ENCODE data around the gene PHACTR1. TPM values are rescaled to one million over a fixed set of nuclear protein-coding genes. Genes with fewer than 3 reads are reported as not detected.

Gene PHACTR1
- total RNA-seq, 1 experiment from 2014 or later: 0.05 TPM

DNA sequence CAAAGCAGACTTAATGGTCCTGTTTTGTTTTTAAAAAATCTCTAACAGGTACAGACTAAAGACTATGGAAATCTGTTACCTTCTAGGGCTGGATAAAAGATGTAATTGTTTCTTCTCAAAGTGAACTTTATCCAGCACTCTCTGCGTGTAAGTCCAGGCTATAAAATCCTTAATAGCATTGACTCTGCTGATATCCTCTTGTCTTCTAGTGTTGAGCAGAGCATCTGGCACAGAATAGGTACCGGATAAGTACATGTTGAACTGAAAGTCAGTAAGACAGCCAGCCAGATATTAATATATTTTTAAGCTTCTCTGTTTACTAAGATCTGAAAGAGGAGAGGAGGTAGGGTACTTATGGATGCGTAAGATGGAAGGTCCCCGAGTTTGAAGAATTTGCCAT is 349.5 kb downstream of the PHACTR1 start:
- Histone ChIP-seq H3K4me3 (ENCODE audit: low read depth in 2 of 2, low read length in 2 of 2) (no peak overlapping the region), H3K4me1 (ENCODE audit: control insufficient read depth, insufficient read depth, low read length) (no peaks in the 10 kb centered on the region), H3K36me3 (ENCODE audit: control insufficient read depth, insufficient read depth, low read length) (no peaks in the 10 kb centered on the region), H3K9me3 (ENCODE audit: control insufficient read depth, insufficient read depth, low read depth, low read length) (no peaks in the 10 kb centered on the region), H3K27me3 (ENCODE audit: control insufficient read depth, insufficient read depth, low read length) (no peaks in the 10 kb centered on the region; the same call in 1 of the 2 replicates), H3K27ac (ENCODE audit: low read length) (no peak overlapping the region)
- in situ Hi-C loops (cut with HindIII; ENCODE audit: low pct_unique_long_range_greater_than_20kb, low sequenced_read_pairs) (no loop called here), intact Hi-C loops (cut with micrococcal nuclease; ENCODE audit: unreplicated experiment) (no loop called here)
- TF ChIP-seq POLR2AphosphoS5 (IDR thresholded peaks at IDR 0.05; ENCODE audit: low read depth, low read length): no peak
- TF ChIP-seq, protein P1, sequence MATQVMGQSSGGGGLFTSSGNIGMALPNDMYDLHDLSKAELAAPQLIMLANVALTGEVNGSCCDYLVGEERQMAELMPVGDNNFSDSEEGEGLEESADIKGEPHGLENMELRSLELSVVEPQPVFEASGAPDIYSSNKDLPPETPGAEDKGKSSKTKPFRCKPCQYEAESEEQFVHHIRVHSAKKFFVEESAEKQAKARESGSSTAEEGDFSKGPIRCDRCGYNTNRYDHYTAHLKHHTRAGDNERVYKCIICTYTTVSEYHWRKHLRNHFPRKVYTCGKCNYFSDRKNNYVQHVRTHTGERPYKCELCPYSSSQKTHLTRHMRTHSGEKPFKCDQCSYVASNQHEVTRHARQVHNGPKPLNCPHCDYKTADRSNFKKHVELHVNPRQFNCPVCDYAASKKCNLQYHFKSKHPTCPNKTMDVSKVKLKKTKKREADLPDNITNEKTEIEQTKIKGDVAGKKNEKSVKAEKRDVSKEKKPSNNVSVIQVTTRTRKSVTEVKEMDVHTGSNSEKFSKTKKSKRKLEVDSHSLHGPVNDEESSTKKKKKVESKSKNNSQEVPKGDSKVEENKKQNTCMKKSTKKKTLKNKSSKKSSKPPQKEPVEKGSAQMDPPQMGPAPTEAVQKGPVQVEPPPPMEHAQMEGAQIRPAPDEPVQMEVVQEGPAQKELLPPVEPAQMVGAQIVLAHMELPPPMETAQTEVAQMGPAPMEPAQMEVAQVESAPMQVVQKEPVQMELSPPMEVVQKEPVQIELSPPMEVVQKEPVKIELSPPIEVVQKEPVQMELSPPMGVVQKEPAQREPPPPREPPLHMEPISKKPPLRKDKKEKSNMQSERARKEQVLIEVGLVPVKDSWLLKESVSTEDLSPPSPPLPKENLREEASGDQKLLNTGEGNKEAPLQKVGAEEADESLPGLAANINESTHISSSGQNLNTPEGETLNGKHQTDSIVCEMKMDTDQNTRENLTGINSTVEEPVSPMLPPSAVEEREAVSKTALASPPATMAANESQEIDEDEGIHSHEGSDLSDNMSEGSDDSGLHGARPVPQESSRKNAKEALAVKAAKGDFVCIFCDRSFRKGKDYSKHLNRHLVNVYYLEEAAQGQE (IDR thresholded peaks at IDR 0.05; ENCODE audit: insufficient read depth in 1 of 2, low read depth in 2 of 2, low read length in 1 of 2): no peak
- TF ChIP-seq, protein P2, sequence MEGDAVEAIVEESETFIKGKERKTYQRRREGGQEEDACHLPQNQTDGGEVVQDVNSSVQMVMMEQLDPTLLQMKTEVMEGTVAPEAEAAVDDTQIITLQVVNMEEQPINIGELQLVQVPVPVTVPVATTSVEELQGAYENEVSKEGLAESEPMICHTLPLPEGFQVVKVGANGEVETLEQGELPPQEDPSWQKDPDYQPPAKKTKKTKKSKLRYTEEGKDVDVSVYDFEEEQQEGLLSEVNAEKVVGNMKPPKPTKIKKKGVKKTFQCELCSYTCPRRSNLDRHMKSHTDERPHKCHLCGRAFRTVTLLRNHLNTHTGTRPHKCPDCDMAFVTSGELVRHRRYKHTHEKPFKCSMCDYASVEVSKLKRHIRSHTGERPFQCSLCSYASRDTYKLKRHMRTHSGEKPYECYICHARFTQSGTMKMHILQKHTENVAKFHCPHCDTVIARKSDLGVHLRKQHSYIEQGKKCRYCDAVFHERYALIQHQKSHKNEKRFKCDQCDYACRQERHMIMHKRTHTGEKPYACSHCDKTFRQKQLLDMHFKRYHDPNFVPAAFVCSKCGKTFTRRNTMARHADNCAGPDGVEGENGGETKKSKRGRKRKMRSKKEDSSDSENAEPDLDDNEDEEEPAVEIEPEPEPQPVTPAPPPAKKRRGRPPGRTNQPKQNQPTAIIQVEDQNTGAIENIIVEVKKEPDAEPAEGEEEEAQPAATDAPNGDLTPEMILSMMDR (IDR thresholded peaks at IDR 0.05): no peak
- TF ChIP-seq SIN3A (IDR thresholded peaks at IDR 0.05; ENCODE audit: borderline replicate concordance, insufficient read depth, low read depth, low read length): no peak
- no peak for TF ChIP-seq TCF7L2 (IDR thresholded peaks at IDR 0.05; ENCODE audit: low read depth, low read length)
- DNase-seq (ENCODE audit: low read depth, low spot score) (no peak), ATAC-seq (no peak)
- POLR2A ChIA-PET: no interaction called here
- no TSS peak for BruUV-seq (replicated peaks)
- CTCF ChIA-PET: no interaction called here

DNA sequence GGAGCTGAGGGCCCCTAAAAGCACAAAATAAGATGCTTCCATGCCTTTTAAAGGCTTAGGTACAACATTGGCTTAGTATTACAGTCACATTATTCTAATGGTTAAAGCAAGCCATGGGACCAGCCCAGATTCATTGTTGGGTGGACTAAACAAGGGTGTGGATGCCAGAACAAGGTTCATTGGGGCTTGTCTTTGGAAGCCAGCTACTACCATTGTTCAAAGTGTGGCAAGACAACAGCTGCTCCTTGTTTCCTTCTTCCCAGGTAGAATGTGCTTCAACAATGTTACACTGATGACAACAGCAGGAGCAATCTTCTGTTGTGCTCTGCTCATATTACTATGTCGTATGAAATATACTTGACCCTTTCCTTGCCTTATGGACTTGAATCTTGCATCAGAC is 350.3 kb downstream of the PHACTR1 start:
- TF ChIP-seq TCF7L2 (IDR thresholded peaks at IDR 0.05; ENCODE audit: low read depth, low read length) (no peak), POLR2AphosphoS5 (IDR thresholded peaks at IDR 0.05; ENCODE audit: low read depth, low read length) (no peak), SIN3A (IDR thresholded peaks at IDR 0.05; ENCODE audit: borderline replicate concordance, insufficient read depth, low read depth, low read length) (no peak)
- TF ChIP-seq, protein P1 (IDR thresholded peaks at IDR 0.05; ENCODE audit: insufficient read depth in 1 of 2, low read depth in 2 of 2, low read length in 1 of 2): no peak
- TF ChIP-seq, protein P2 (IDR thresholded peaks at IDR 0.05): no peak
- DNase-seq (ENCODE audit: low read depth, low spot score): no peak
- BruUV-seq (replicated peaks): no TSS peak
- no peaks in the 10 kb centered on the region; the same call in 1 of the 2 replicates for H3K27me3 ChIP-seq (ENCODE audit: control insufficient read depth, insufficient read depth, low read length)
- H3K36me3 ChIP-seq (ENCODE audit: control insufficient read depth, insufficient read depth, low read length): no peaks in the 10 kb centered on the region
- H3K4me1 ChIP-seq (ENCODE audit: control insufficient read depth, insufficient read depth, low read length): no peaks in the 10 kb centered on the region
- H3K4me3 ChIP-seq (ENCODE audit: low read depth in 2 of 2, low read length in 2 of 2): no peak overlapping the region
- ATAC-seq: no peak
- ChIA-PET POLR2A (no interaction called here), CTCF (no interaction called here)
- no peaks in the 10 kb centered on the region for H3K9me3 ChIP-seq (ENCODE audit: control insufficient read depth, insufficient read depth, low read depth, low read length)
- no peak overlapping the region for H3K27ac ChIP-seq (ENCODE audit: low read length)
- intact Hi-C loops (cut with micrococcal nuclease; ENCODE audit: unreplicated experiment) (no loop called here), in situ Hi-C loops (cut with HindIII; ENCODE audit: low pct_unique_long_range_greater_than_20kb, low sequenced_read_pairs) (no loop called here)
